Memory B cell (primary cell): ENCODE results near the gene LRAT.
A peak's percentile ranks its signal among the peaks of the same experiment; 100 is the strongest.
"Not testable (repeated sequence)": the region's sequence is repeated elsewhere in the genome, so short reads cannot be mapped to it uniquely, and the experiment has no call there.

Source experiments
- ATAC-seq: fragments of 150-1000 bp; cut with Tn5 transposase; 2 replicates; pipeline ENCODE4 v1.10.0; 2021; ENCODE audit warnings: low read depth, mild to moderate bottlenecking, moderate library complexity
- DNase-seq, 2 donors: peaks; one replicate each; pipeline ENCODE4 v3.0.0; 2022; ENCODE audit warnings: low spot score in 2 of 2
- H3K27ac Mint-ChIP-seq: one replicate; pipeline ENCODE4 v1.8.0; 2022; ENCODE audit warnings: mild to moderate bottlenecking, moderate library complexity, mixed read lengths
- H3K27me3 Mint-ChIP-seq: one replicate; pipeline ENCODE4 v1.8.0; 2022; ENCODE audit warnings: mixed read lengths
- H3K36me3 Mint-ChIP-seq: one replicate; pipeline ENCODE4 v1.8.0; 2022; ENCODE audit warnings: mild to moderate bottlenecking, mixed read lengths
- H3K4me1 Mint-ChIP-seq: one replicate; pipeline ENCODE4 v1.8.0; 2022; ENCODE audit warnings: mixed read lengths
- H3K4me3 Mint-ChIP-seq: one replicate; pipeline ENCODE4 v1.8.0; 2022; ENCODE audit warnings: mild to moderate bottlenecking, moderate library complexity, mixed read lengths
- H3K9me3 Mint-ChIP-seq: one replicate; pipeline ENCODE4 v1.8.0; 2022; ENCODE audit warnings: mixed read lengths

The LRAT gene

DNA sequence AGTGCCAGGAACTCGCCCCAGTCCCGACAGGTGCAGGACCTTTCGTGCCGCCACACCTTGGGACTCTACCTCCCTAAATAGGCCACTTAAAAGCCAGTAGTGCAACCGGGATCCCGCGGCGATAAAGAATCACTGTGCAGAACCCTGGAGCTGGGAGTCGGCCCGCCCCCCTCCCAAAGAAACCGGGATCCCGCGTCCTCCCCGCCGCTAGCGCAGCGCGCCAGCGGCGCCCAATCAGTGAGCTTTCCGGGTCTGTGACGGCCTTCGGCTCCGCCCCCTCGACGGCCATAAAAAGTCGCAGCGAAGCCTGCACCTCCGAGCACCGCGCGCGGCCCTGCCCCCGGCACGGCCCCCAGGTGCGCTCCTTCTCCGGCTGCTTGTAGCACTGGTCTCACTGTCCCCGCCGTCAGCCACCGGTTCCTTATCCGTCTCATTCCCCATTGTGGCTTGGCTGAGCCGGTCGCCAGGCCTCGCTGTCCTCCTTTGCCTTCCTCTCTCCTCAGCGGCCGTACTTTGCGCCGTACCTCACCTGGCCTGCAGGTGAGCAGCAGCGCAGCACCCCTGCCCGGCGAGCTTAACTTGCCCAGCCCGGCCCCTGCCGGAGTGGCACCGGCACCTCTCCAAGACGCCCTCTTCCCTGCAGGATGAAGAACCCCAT is at the start of gene LRAT:
LRAT (plus strand) TSS at position 318 of the 658 bp plus-strand sequence; CDS start at position 645, 327 bp downstream.
- ATAC-seq (peak; percentile 54), DNase-seq (no peak)
- Mint-ChIP-seq H3K9me3 (no peaks in the 10 kb centered on the region), H3K4me1 (no peaks in the 10 kb centered on the region), H3K4me3 (peak within 1 kb of the TSS; percentile 81), H3K27me3 (peaks cover 16% of the 10 kb centered on the region), H3K27ac (no peak within 1 kb of the TSS), H3K36me3 (no peaks in the 10 kb centered on the region)

DNA sequence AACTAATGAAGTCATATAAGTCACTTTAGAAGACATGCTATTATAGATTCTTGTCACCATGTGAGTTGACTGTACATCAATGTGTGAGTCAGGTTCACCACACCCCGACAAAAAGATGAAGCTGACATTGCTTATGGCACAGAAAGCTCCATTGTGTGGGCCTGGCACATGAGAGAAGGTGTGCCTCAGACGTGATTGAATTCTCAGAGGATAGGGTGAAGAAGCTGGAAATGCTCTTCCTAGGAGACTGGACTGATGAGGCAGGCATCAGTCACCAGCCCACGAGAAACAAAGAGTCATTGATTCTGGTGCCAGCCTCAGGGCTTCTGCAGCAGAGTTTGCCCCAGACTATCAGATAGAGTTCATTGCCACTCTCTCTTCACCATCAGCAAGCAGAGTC is 35.9 kb upstream of the LRAT start:
- no peaks in the 10 kb centered on the region for H3K9me3 Mint-ChIP-seq
- H3K4me3 Mint-ChIP-seq, result no peak overlapping the region
- no peaks in the 10 kb centered on the region for H3K4me1 Mint-ChIP-seq
- H3K27me3 Mint-ChIP-seq, result no peaks in the 10 kb centered on the region
- ATAC-seq (no peak), DNase-seq (no peak)
- no peak overlapping the region for H3K27ac Mint-ChIP-seq
- H3K36me3 Mint-ChIP-seq, result no peaks in the 10 kb centered on the region

DNA sequence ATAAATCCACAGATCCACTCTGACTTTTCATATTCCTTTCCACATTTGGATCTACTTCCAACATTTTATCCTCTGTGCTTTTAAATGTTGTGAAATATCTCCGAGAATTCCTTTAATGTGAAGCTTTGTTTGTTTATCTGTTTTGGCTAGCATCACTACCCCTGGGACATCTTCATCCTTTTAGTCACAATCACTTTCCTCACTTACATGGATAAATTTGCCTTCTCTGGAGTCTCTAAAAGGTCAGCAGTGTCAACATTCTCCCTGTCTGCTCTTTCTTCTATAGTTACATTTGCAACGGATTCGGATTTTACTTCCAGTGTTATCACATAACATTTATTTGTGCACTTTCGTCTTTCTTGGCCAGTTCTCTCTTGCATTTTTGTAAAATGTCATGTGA is 34.2 kb upstream of the LRAT start:
- no peaks in the 10 kb centered on the region for H3K4me1 Mint-ChIP-seq
- no peak overlapping the region for H3K4me3 Mint-ChIP-seq
- no peaks in the 10 kb centered on the region for H3K9me3 Mint-ChIP-seq
- DNase-seq (no peak), ATAC-seq (no peak)
- H3K36me3 Mint-ChIP-seq, result no peaks in the 10 kb centered on the region
- no peak overlapping the region for H3K27ac Mint-ChIP-seq
- no peaks in the 10 kb centered on the region for H3K27me3 Mint-ChIP-seq

DNA sequence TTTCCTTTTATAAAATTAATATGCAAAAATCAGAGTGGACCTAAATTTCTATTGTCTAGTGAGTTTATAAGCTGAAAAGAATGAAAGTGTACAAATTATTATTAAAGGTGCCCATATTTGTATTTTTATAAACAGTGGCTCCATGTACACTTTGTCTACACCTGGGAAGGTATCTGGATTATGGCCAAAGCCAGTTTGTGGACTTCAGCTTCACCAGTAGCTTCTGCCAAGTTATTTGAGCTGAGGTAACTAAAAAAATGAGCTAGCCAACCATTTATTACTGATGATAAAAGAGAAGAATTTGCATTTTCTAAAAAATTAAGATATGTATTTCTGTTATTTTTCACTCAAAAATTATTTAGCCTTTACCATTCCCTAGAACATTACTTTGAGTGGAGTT is 32.3 kb upstream of the LRAT start:
- Mint-ChIP-seq H3K27me3 (no peaks in the 10 kb centered on the region), H3K36me3 (no peaks in the 10 kb centered on the region), H3K4me3 (no peak overlapping the region), H3K4me1 (no peaks in the 10 kb centered on the region), H3K27ac (no peak overlapping the region), H3K9me3 (no peaks in the 10 kb centered on the region)
- DNase-seq (no peak), ATAC-seq (no peak)

DNA sequence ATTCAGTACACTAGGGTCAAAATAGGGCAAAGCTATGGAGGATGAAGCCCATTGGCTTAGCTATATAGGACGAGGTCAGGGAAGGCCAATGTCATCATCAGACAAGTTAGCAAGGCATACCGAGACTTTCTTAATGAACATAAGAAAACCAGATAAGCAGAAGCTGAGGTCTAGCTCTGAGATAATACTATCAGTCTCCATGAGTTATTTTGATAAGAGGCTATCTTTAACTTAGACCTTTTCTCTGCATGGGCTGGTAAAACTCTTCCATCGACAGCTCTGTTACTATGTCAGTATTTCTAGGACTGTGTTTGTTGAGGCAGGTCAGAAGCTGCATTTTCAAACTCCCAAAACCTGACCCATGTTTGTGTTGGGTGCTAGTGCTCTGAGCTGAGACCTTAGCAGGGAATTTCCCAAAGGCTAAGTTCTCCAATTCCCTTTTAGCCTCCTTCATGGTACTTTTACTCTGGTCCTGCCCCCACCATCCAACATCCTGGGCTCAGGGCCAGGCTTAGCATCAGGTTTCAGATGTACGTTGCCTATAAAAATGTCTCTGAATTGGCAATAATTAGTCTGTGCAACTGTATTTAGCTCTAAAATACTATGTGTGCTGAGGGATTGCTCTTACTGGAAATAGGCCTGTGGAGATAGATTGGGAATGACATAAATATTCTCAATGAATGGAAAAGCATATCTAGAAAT is 29.3 kb upstream of the LRAT start:
- H3K27me3 Mint-ChIP-seq, result no peaks in the 10 kb centered on the region

DNA sequence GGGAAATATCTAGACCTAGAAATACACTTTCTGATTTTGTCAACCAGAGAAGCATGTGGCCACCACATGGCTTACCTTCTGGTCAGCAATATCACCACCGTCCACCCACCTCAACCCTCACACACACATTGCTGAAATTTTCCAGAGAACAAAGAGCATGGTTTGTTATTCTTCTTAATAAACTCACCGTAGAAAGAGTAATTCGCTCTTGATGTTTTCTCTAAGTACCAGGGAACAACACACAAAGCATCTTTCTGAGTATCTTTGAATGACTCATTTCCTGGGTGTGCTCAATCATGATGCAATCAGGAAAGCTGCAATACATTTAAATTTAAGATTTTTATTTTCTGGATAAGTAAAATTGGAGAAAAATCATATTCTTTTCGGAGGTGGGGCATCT is 24.7 kb upstream of the LRAT start:
- Mint-ChIP-seq H3K27ac (no peak overlapping the region), H3K36me3 (no peaks in the 10 kb centered on the region), H3K4me1 (no peaks in the 10 kb centered on the region), H3K4me3 (no peak overlapping the region), H3K9me3 (no peaks in the 10 kb centered on the region), H3K27me3 (no peaks in the 10 kb centered on the region)
- DNase-seq, result no peak
- no peak for ATAC-seq

More for the DNA sequence above, 29.3 kb upstream of the LRAT start:
- no peak for ATAC-seq
- Mint-ChIP-seq H3K4me1 (no peaks in the 10 kb centered on the region), H3K9me3 (no peaks in the 10 kb centered on the region), H3K36me3 (no peaks in the 10 kb centered on the region), H3K27ac (no peak overlapping the region), H3K4me3 (no peak overlapping the region)
- no peak for DNase-seq

DNA sequence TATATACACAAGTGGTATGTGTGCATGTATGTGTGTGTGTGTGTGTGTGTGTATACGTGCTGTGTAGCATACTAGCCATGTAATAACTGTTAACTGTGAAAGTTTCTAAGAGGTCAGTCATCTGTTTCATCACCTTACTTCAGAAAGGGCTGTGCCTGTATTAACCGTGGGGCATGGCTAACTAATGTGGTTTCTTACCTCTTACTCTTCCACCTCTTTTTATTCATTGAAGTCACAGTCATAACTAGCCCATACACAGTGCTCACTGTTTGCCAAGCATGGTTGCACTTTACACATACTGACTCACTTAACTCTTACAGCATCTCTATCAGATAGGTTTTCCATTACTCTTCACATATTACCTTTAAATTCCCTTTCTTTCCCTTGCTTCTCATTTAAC is 23.7 kb upstream of the LRAT start:
- Mint-ChIP-seq H3K36me3 (no peaks in the 10 kb centered on the region), H3K4me1 (no peaks in the 10 kb centered on the region), H3K27ac (no peak overlapping the region), H3K27me3 (peaks cover 3% of the 10 kb centered on the region), H3K4me3 (no peak overlapping the region), H3K9me3 (no peaks in the 10 kb centered on the region)
- DNase-seq (no peak), ATAC-seq (no peak)

DNA sequence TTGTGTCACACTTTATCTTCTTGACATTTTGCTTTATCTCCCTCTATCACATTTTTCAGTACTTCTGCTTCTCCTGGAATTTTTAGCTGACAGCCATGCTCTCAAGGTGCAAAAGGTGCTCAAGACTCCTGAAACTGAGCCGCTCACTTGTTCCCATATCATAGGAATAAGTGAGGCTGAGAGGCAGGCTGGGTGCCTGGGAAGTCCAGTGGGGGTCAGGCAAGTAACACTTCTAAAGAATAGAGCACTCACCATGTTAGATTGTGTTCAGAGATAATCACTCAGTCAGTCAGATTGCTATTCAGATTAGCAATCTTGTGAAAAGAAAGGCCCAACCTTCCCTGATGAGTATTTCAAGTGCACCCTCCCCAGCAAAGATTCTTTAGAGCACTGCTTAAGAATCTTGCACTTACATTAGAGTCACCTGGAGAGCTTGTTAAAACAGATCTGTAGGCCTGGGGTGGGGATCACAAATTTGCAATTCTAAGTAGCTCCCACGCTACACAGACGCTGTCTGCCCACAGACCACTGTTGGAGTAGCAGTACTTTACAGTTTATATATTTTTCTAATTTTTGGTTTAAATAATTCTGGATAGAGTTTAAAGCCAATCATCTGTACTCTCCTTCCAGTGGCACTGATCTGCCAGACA is 23.1 kb upstream of the LRAT start:
- no peaks in the 10 kb centered on the region for H3K9me3 Mint-ChIP-seq
- DNase-seq (no peak), ATAC-seq (no peak)
- no peak overlapping the region for H3K4me3 Mint-ChIP-seq
- no peaks in the 10 kb centered on the region for H3K4me1 Mint-ChIP-seq
- H3K36me3 Mint-ChIP-seq, result no peaks in the 10 kb centered on the region
- no peak overlapping the region for H3K27ac Mint-ChIP-seq
- H3K27me3 Mint-ChIP-seq, result peaks cover 3% of the 10 kb centered on the region

DNA sequence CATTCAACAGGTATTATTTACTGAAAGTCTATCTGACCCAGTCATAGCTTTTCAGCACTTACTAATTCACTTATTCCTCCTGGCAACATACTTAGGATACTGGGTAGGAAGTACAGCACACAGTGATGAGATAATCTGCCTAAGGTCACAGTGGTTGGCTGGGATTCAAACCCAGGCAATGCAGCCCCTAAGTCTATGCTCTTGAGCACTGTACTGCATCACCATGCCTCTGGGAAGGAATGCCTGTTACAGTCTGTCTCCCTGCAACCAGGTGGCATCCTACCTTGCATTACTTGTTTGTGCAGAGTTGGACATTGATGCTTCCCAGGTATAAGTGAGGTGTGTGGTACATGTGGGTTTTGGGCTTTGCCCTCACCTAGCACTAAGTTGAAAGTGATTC is 21.5 kb upstream of the LRAT start:
- no peaks in the 10 kb centered on the region for H3K4me1 Mint-ChIP-seq
- H3K36me3 Mint-ChIP-seq, result no peaks in the 10 kb centered on the region
- H3K27me3 Mint-ChIP-seq, result peaks cover 3% of the 10 kb centered on the region
- ATAC-seq, result no peak
- H3K4me3 Mint-ChIP-seq, result no peak overlapping the region
- no peak for DNase-seq
- H3K27ac Mint-ChIP-seq, result no peak overlapping the region
- H3K9me3 Mint-ChIP-seq, result no peaks in the 10 kb centered on the region

DNA sequence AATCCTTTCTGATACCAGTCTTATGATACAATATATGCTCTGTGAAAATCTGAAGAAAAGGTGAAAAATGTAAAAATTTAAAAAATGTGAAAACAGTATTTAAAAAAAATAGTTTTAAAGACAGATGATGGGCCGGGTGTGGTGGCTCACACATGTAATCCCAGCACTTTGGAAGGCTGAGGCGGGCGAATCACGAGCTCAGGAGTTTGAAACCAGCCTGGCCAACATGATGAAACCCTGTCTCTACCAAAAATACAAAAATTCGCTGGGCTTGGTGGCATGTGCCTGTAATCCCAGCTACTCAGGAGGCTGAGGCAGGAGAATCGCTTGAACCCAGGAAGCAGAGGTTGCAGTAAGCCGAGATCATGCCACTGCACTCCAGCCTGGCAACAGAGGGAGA is 20.2 kb upstream of the LRAT start:
- H3K4me1 Mint-ChIP-seq, DNase-seq, H3K27ac Mint-ChIP-seq, H3K9me3 Mint-ChIP-seq, H3K27me3 Mint-ChIP-seq, H3K36me3 Mint-ChIP-seq, H3K4me3 Mint-ChIP-seq, ATAC-seq: not testable (repeated sequence)

DNA sequence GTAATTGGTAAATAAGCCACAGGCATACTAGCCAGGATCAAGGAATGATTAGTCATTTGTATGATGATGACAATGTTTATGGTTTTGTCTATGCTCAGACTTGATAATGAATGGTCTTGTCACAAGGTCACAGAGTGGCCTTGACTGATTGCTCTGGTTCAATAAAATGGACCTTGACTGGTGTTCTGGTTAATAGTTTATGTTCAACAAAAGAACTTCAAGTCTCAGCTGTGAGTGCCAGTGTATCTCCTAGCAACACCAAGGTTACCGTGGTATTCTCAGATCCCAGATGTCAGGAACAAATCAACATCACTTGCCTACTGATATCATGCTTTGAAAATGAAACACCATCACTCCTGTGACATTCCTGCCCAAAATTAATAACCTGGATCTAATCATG is 16.3 kb upstream of the LRAT start:
- no peak for DNase-seq
- Mint-ChIP-seq H3K36me3 (no peaks in the 10 kb centered on the region), H3K27me3 (peaks cover 5% of the 10 kb centered on the region), H3K9me3 (no peaks in the 10 kb centered on the region), H3K27ac (no peak overlapping the region), H3K4me1 (no peaks in the 10 kb centered on the region), H3K4me3 (no peak overlapping the region)
- no peak for ATAC-seq

DNA sequence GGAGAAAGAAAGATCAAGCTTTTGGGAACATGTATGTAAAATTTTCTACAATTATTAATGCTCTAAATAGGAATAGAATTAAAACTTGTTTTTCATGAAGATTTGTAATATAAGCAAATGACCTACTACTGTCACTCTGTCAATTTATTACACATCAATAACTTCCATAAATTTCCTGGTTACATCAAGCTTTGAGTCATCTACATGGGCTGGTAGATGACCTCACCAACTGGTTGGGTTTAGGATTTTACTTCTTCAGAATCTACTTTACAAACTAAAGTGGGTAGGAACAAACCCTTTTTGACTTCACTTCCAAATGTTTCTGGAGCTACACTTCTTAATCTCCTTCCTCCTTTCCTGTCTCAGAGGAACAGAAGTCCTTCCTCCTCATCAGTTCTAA is 12.0 kb upstream of the LRAT start:
- no peaks in the 10 kb centered on the region for H3K4me1 Mint-ChIP-seq
- no peak overlapping the region for H3K27ac Mint-ChIP-seq
- H3K36me3 Mint-ChIP-seq, result no peaks in the 10 kb centered on the region
- DNase-seq (no peak), ATAC-seq (no peak)
- peaks cover 9% of the 10 kb centered on the region for H3K27me3 Mint-ChIP-seq
- H3K9me3 Mint-ChIP-seq, result no peaks in the 10 kb centered on the region
- no peak overlapping the region for H3K4me3 Mint-ChIP-seq

DNA sequence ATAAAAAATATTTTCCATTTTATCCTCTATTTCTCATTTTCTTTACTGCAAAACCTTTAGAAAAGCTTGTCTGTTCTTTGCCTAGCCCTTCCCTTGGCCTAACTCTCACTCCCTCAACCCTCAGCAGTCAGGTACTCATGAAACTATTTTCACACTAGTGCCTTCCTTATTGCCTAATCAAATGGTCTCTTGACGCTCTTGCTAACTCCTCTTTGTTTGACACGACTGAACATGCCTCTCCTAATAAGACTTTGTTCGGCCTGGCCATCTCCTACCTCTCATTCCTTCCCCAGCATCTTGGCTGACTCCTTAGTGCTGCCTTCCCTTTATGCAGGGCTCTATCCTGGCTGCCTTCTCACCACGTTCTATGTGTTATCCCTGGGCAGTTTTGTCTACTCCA is 11.1 kb upstream of the LRAT start:
- Mint-ChIP-seq H3K9me3 (no peaks in the 10 kb centered on the region), H3K4me3 (no peak overlapping the region), H3K36me3 (no peaks in the 10 kb centered on the region), H3K27me3 (peaks cover 9% of the 10 kb centered on the region), H3K27ac (no peak overlapping the region), H3K4me1 (no peaks in the 10 kb centered on the region)
- DNase-seq, result no peak
- no peak for ATAC-seq

DNA sequence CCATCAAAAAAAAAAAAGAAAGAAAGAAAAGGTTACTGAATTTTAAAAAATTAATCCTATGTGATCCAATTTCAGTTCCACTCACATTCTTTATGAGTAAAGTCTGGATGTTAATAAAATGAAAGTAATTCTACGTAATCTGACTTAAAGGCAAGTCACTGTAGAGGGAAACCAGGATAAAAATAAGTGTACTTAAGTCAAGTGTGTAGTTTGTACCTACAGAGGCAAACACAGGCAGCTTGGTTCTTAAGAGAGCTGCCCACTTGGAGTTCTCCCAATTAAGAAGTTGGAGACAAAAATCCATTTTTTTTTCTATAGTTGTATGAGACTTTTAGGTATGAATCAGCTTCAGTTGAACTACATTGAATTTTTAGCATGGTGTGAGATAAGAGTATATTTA is 7.0 kb upstream of the LRAT start:
- H3K4me1 Mint-ChIP-seq, result no peaks in the 10 kb centered on the region
- no peak for DNase-seq
- ATAC-seq, result no peak
- H3K27ac Mint-ChIP-seq, result no peak overlapping the region
- peaks cover 11% of the 10 kb centered on the region for H3K27me3 Mint-ChIP-seq
- no peak overlapping the region for H3K4me3 Mint-ChIP-seq
- no peaks in the 10 kb centered on the region for H3K9me3 Mint-ChIP-seq
- H3K36me3 Mint-ChIP-seq, result no peaks in the 10 kb centered on the region

DNA sequence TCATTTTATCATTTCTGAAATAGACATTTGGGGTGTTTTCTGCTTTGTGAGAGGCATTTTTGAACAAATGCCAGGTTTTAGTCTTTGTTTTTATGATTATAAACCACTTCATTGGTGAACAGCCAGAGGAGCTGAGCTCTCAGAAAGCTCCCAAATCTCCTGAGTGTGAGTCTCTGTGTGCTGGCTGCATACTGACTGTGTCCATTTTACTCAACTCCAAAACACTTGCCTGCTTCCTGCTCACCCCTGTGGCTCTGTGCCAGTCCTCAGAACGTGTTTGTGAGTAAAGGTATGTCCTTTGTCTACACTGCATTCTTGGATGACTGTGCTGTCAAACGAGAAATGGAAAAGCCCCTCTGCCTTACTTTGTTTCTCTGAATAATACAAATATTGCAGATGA is 5.4 kb upstream of the LRAT start:
- Mint-ChIP-seq H3K27ac (no peak overlapping the region), H3K4me3 (no peak overlapping the region), H3K36me3 (no peaks in the 10 kb centered on the region), H3K27me3 (peaks cover 9% of the 10 kb centered on the region), H3K4me1 (no peaks in the 10 kb centered on the region), H3K9me3 (no peaks in the 10 kb centered on the region)
- ATAC-seq (no peak), DNase-seq (no peak)
